Choroid plexus epithelial cell (primary cell): Measurements from ENCODE around the gene STEAP3.

Experiments
- DNase-seq: peaks from one replicate; pipeline ENCODE4 v3.0.0-alpha.2; 2010; ENCODE audit warnings: low read depth
- H3K4me3 ChIP-seq: 2 replicates; pipeline ENCODE4 v1.5.1; 2011; ENCODE audit warnings: low read depth, mild to moderate bottlenecking, control low read depth, low read length, moderate library complexity
- TF ChIP-seq, protein P1 (sequence below): conservative IDR thresholded peaks from 2 replicates; pipeline ENCODE4 v1.5.1; 2011; ENCODE audit warnings: low read depth, mild to moderate bottlenecking, control low read depth, inconsistent platforms, low read length, moderate library complexity

STEAP3 gene

DNA sequence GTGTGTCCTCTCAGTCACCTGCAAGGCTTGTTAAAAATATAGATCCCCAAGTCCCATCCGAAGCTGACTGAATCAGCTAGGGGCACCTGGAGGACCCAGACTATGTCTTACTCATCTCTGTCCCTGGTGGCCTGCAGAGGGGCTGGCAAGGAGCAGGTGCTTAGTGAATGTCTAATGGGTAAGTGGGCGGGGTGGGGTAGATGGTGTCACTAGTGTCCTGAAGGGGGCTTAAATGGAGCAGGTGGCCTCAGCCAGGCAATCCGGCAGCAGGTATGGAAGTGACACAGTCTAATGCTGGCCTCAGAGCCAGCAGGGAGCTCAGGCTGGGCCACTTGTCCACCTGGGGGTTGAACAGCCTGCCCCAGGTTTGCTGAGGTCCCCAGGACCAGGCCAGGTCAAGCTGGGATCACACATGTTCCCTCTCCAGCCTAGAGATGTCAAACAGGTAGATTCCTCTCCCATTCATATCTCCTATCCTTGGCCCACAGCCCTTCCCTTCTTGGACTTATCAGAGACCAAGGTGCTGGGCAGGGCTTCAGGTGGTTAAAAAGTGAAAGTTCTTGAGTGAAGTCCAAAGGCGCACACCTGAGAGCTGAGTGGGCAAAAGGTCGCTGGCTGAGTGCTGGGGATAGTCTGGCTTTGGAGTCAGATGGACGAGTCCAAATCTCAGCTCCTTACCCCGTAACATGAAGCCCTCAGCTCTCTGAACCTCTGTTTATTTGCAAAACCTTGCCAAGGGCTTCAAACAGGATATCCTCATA lies 1.7 kb downstream of the STEAP3 start:
- no peak for DNase-seq
- H3K4me3 ChIP-seq, result no peak overlapping the region
- TF ChIP-seq, protein P1, sequence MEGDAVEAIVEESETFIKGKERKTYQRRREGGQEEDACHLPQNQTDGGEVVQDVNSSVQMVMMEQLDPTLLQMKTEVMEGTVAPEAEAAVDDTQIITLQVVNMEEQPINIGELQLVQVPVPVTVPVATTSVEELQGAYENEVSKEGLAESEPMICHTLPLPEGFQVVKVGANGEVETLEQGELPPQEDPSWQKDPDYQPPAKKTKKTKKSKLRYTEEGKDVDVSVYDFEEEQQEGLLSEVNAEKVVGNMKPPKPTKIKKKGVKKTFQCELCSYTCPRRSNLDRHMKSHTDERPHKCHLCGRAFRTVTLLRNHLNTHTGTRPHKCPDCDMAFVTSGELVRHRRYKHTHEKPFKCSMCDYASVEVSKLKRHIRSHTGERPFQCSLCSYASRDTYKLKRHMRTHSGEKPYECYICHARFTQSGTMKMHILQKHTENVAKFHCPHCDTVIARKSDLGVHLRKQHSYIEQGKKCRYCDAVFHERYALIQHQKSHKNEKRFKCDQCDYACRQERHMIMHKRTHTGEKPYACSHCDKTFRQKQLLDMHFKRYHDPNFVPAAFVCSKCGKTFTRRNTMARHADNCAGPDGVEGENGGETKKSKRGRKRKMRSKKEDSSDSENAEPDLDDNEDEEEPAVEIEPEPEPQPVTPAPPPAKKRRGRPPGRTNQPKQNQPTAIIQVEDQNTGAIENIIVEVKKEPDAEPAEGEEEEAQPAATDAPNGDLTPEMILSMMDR, result no peak

DNA sequence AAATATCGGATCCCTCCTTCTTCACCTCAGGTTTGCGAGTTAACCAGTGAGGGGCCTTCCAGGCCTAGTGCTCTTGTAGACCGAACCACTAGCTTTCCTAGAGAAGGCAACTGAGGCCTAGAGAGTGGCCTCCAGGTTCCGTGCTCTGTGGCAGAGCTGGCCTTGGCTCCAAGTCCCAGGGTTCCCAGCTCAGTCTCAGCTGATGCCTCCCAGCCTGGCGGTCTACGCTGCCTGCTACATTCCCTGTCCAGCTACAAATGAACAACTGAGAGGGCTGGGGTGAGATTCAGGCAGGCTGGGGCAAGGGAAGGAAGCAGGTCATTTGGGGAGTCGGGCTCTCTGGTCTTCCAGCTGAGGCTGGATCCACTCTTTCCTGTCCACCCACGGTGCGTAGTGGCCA lies 2.3 kb downstream of the STEAP3 start:
- DNase-seq, result no peak
- H3K4me3 ChIP-seq, result no peak overlapping the region
- TF ChIP-seq, protein P1, result no peak

DNA sequence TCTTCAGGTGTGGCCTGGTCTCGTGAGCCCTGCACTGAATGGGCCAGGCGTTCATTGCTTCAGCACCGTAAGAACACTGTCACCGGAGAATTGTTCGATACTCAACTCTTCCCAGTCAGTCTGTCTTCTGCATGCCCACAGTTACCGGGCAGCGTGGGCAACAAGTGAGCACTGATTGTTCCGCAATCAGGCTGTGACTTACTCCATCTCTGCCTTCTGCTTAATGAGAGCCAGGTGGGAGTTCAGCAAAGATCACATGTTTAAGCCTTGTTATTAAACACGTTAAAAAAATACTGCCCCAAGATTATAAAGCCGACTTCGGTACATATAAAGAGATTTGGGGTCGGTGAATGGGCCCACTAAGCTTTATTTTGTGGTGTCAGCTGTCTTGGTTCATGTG lies 3.7 kb downstream of the STEAP3 start:
- H3K4me3 ChIP-seq, result no peak overlapping the region
- DNase-seq, result no peak
- TF ChIP-seq, protein P1, result no peak

DNA sequence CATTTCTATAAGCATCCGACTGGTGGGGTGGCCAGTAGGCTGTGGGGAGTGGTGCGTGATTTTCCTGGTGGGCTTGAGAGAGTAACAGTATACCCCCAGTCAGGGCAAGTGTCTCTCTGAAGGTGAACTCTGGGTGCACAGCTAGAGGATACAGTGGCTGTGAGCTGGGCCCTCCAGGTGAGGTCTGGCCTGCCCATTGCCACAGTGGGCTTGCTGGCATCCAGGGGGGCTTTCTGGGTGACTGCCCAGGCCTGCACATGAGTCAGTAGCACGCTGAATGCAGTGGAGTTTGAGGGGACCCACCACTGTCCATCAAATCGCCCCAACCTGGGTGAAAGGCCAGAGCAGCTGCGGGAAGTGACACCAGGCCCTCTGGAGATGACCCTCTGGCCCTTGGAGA lies 4.5 kb downstream of the STEAP3 start:
- TF ChIP-seq, protein P1, result no peak
- no peak overlapping the region for H3K4me3 ChIP-seq
- no peak for DNase-seq

DNA sequence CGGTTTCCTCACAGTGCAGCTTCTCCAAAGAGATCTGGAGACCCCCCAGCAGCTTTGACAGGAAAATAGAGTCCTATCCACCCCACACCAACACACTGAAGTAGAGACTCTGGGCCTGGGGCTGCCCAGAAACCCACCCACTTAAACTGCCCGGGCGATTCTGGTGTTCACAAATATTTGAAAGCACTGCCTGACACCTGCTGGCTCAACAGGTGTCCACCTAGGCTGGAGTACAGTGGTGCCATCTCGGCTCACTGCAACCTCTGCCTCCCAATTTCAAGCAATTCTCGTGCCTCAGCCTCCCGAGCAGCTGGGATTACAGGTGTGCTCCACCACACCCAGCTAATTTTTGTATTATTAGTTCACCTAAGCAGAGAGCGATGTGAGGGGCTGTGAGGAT lies 5.3 kb downstream of the STEAP3 start:
- no peak overlapping the region for H3K4me3 ChIP-seq
- no peak for DNase-seq
- TF ChIP-seq, protein P1, result no peak

DNA sequence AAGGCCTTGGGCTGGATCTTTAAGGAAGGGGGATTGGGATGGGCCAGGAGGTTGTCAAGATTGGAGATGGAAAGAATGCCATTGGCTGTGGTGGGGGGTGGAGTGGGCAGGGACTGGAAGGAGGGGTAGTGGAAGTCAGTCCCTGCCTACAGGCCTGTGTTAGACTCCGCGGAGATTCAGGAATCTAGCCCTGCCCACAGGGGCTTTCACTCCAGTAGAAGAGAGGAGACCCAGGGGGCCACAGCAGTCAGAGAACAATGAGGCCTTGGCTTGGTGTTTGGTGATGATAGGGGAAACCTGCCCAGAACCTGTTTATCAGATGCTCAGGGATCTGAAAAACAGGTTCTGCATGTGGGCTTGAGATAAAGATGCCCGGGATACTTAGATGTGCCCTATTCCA lies 6.1 kb downstream of the STEAP3 start:
- no peak for DNase-seq
- TF ChIP-seq, protein P1, result no peak
- H3K4me3 ChIP-seq, result no peak overlapping the region
